BLaER1 treated with 17β-estradiol and CSF1 and Interleukin-3, amounts not matched to agents 10 nM and 100 nM (cell line): ENCODE measurements around the gene PCDHB9.
"Not testable (repeated sequence)": the region's sequence is repeated elsewhere in the genome, so short reads cannot be mapped to it uniquely, and the experiment has no call there.

ENCODE experiments used
- H3K27ac ChIP-seq, 11 experiments: shearing (Covaris generic); formaldehyde crosslinking; 2 replicates each; pipeline ENCODE4 v1.8.1; 2022
- H3K27me3 ChIP-seq, 11 experiments: shearing (Covaris generic); formaldehyde crosslinking; 2 replicates each; pipeline ENCODE4 v1.8.1; 2022
- H3K36me3 ChIP-seq, 11 experiments: shearing (Covaris generic); formaldehyde crosslinking; 2 replicates each; pipeline ENCODE4 v1.8.1; 2022
- H3K4me1 ChIP-seq, 10 experiments: shearing (Covaris generic); formaldehyde crosslinking; 2 replicates each; pipeline ENCODE4 v1.8.1; 2022
- H3K4me2 ChIP-seq, 11 experiments: shearing (Covaris generic); formaldehyde crosslinking; 2 replicates each; pipeline ENCODE4 v1.8.1; 2022
- H3K4me3 ChIP-seq, 10 experiments: shearing (Covaris generic); formaldehyde crosslinking; 2 replicates each; pipeline ENCODE4 v1.8.1; 2022
- H3K9ac ChIP-seq, 11 experiments: shearing (Covaris generic); formaldehyde crosslinking; 2 replicates each; pipeline ENCODE4 v1.8.1; 2022
- H3K9me3 ChIP-seq, 11 experiments: shearing (Covaris generic); formaldehyde crosslinking; replicated peaks in 1 of 11; 2 replicates each; pipeline ENCODE4 v1.8.1; 2022
- H4K20me1 ChIP-seq, 11 experiments: shearing (Covaris generic); formaldehyde crosslinking; 2 replicates each; pipeline ENCODE4 v1.8.1; 2022
- Cebpa-rat ChIP-seq, 11 experiments: shearing (Covaris generic); IDR thresholded peaks; 2 replicates each; pipeline ENCODE4 v1.8.1; 2022

The PCDHB9 gene

GRCh38 chr5:141192110-141192725, 5.3 kb downstream of the PCDHB9 start, which contains the start of gene PCDHB10:
TSS of gene PCDHB10 (plus strand) at chr5:141192353. CDS start at chr5:141192553, 200 bp downstream.
- H4K20me1 ChIP-seq: no peaks in the 10 kb centered on the region
- peaks cover 75 to 89% (median 80%) of the 10 kb centered on the region in 11 experiments for H3K9me3 ChIP-seq
- no peak within 1 kb of the TSS for H3K4me3 ChIP-seq
- H3K27ac ChIP-seq: no peak within 1 kb of the TSS
- no peaks in the 10 kb centered on the region for H3K36me3 ChIP-seq
- H3K4me1 ChIP-seq: no peaks in the 10 kb centered on the region
- no peak within 1 kb of the TSS for H3K4me2 ChIP-seq
- H3K9ac ChIP-seq: no peak within 1 kb of the TSS
- TF ChIP-seq Cebpa-rat (IDR thresholded peaks at IDR 0.05): no peak
- no peaks in the 10 kb centered on the region for H3K27me3 ChIP-seq

- not testable (repeated sequence) for H3K9ac ChIP-seq, H3K27ac ChIP-seq, H3K36me3 ChIP-seq, H4K20me1 ChIP-seq, H3K4me3 ChIP-seq, H3K4me2 ChIP-seq, H3K27me3 ChIP-seq, H3K4me1 ChIP-seq
- H3K9me3 ChIP-seq: peaks cover 75 to 91% (median 85%) of the 10 kb centered on the region in 11 experiments
These were observed 7.4 kb downstream of the PCDHB9 start for GRCh38 chr5:141194332-141194731.

GRCh38 chr5:141196363-141196762, 9.4 kb downstream of the PCDHB9 start:
- Histone ChIP-seq H3K36me3 (no peaks in the 10 kb centered on the region), H3K9me3 (peaks cover 76 to 91% (median 86%) of the 10 kb centered on the region in 11 experiments), H3K4me1 (no peaks in the 10 kb centered on the region), H3K27me3 (no peaks in the 10 kb centered on the region), H3K4me2 (no peak overlapping the region), H3K27ac (no peak overlapping the region), H4K20me1 (no peaks in the 10 kb centered on the region), H3K4me3 (peak overlapping the region in 1 of 10 experiments; percentile 13; a peak in 1 of 20 replicates), H3K9ac (no peak overlapping the region)
- TF ChIP-seq Cebpa-rat (IDR thresholded peaks at IDR 0.05): no peak

- H3K9me3 ChIP-seq: peaks cover 67 to 84% (median 80%) of the 10 kb centered on the region in 11 experiments
- H3K27me3 ChIP-seq: no peaks in the 10 kb centered on the region
- H3K4me1 ChIP-seq: no peaks in the 10 kb centered on the region
- H3K36me3 ChIP-seq: no peaks in the 10 kb centered on the region
- no peak within 1 kb of the TSS for H3K27ac ChIP-seq
- no peak within 1 kb of the TSS for H3K4me2 ChIP-seq
- H3K4me3 ChIP-seq: no peak within 1 kb of the TSS
- no peak within 1 kb of the TSS for H3K9ac ChIP-seq
- H4K20me1 ChIP-seq: no peaks in the 10 kb centered on the region
- no peak for TF ChIP-seq Cebpa-rat (IDR thresholded peaks at IDR 0.05)
These were observed 12.6 kb downstream of the PCDHB9 start, which contains the start of gene PCDHB11 for GRCh38 chr5:141199359-141200235. TSS of gene PCDHB11 (plus strand) at chr5:141199627. CDS start at chr5:141199775, 148 bp downstream.

- H3K9me3 ChIP-seq: peaks cover 61 to 78% (median 68%) of the 10 kb centered on the region in 11 experiments
- not testable (repeated sequence) for H3K4me2 ChIP-seq, H4K20me1 ChIP-seq, H3K36me3 ChIP-seq, H3K9ac ChIP-seq, H3K4me1 ChIP-seq, H3K27ac ChIP-seq, H3K4me3 ChIP-seq, H3K27me3 ChIP-seq
These were observed 14.2 kb downstream of the PCDHB9 start for GRCh38 chr5:141201126-141201525.

- H3K27me3 ChIP-seq, H3K36me3 ChIP-seq, H4K20me1 ChIP-seq, H3K27ac ChIP-seq, H3K4me1 ChIP-seq, H3K4me2 ChIP-seq, H3K4me3 ChIP-seq, H3K9ac ChIP-seq: not testable (repeated sequence)
- H3K9me3 ChIP-seq: peaks cover 56 to 73% (median 63%) of the 10 kb centered on the region in 11 experiments
These were observed 14.7 kb downstream of the PCDHB9 start for GRCh38 chr5:141201646-141202045.

- no peak for TF ChIP-seq Cebpa-rat (IDR thresholded peaks at IDR 0.05)
- H3K27me3 ChIP-seq: no peaks in the 10 kb centered on the region
- H3K36me3 ChIP-seq: no peaks in the 10 kb centered on the region
- no peaks in the 10 kb centered on the region for H3K4me1 ChIP-seq
- no peak within 1 kb of the TSS for H3K4me3 ChIP-seq
- H3K4me2 ChIP-seq: no peak within 1 kb of the TSS
- H4K20me1 ChIP-seq: no peaks in the 10 kb centered on the region
- H3K9ac ChIP-seq: no peak within 1 kb of the TSS
- H3K9me3 ChIP-seq: peaks cover 25 to 48% (median 28%) of the 10 kb centered on the region in 11 experiments
- H3K27ac ChIP-seq: no peak within 1 kb of the TSS
These were observed 21.5 kb downstream of the PCDHB9 start, which contains the start of gene PCDHB12 for GRCh38 chr5:141208478-141208877. TSS of gene PCDHB12 (plus strand) at chr5:141208719. CDS start at chr5:141208908, 189 bp downstream.

GRCh38 chr5:141210281-141210680, 23.3 kb downstream of the PCDHB9 start:
- not testable (repeated sequence) for H3K36me3 ChIP-seq, H3K27ac ChIP-seq
- peaks cover 34 to 53% (median 36%) of the 10 kb centered on the region in 11 experiments for H3K9me3 ChIP-seq

GRCh38 chr5:141210849-141211248, 23.9 kb downstream of the PCDHB9 start:
- not testable (repeated sequence) for H3K27me3 ChIP-seq, H3K36me3 ChIP-seq, H3K4me3 ChIP-seq, H3K9ac ChIP-seq, H3K4me1 ChIP-seq, H3K27ac ChIP-seq, H4K20me1 ChIP-seq, H3K4me2 ChIP-seq
- peaks cover 38 to 57% (median 40%) of the 10 kb centered on the region in 11 experiments for H3K9me3 ChIP-seq

More at GRCh38 chr5:141210281-141210680, 23.3 kb downstream of the PCDHB9 start:
- not testable (repeated sequence) for H3K4me1 ChIP-seq, H3K4me3 ChIP-seq, H4K20me1 ChIP-seq, H3K4me2 ChIP-seq, H3K27me3 ChIP-seq, H3K9ac ChIP-seq

GRCh38 chr5:141213656-141214339, 26.8 kb downstream of the PCDHB9 start, which contains the start of gene PCDHB13:
TSS of gene PCDHB13 (plus strand) at chr5:141213919. CDS start at chr5:141214124, 205 bp downstream.
- H3K4me1 ChIP-seq, H3K4me3 ChIP-seq, H4K20me1 ChIP-seq, H3K27ac ChIP-seq, H3K4me2 ChIP-seq, H3K27me3 ChIP-seq, H3K9ac ChIP-seq, H3K36me3 ChIP-seq: not testable (repeated sequence)
- H3K9me3 ChIP-seq: peaks cover 58 to 82% (median 59%) of the 10 kb centered on the region in 11 experiments

- H3K4me2 ChIP-seq, H3K36me3 ChIP-seq, H3K4me1 ChIP-seq, H3K4me3 ChIP-seq, H4K20me1 ChIP-seq, H3K27me3 ChIP-seq, H3K27ac ChIP-seq, H3K9ac ChIP-seq: not testable (repeated sequence)
- peaks cover 54 to 82% (median 59%) of the 10 kb centered on the region in 11 experiments for H3K9me3 ChIP-seq
These were observed 27.6 kb downstream of the PCDHB9 start for GRCh38 chr5:141214583-141214982.

GRCh38 chr5:141215504-141215903, 28.5 kb downstream of the PCDHB9 start:
- not testable (repeated sequence) for H3K4me2 ChIP-seq, H3K27ac ChIP-seq, H3K4me3 ChIP-seq, H4K20me1 ChIP-seq, H3K4me1 ChIP-seq, H3K36me3 ChIP-seq, H3K27me3 ChIP-seq, H3K9ac ChIP-seq
- peaks cover 45 to 78% (median 52%) of the 10 kb centered on the region in 11 experiments for H3K9me3 ChIP-seq

GRCh38 chr5:141216035-141216434, 29.1 kb downstream of the PCDHB9 start:
- peaks cover 40 to 73% (median 49%) of the 10 kb centered on the region in 11 experiments for H3K9me3 ChIP-seq

More at GRCh38 chr5:141216035-141216434, 29.1 kb downstream of the PCDHB9 start:
- H4K20me1 ChIP-seq, H3K36me3 ChIP-seq, H3K4me2 ChIP-seq, H3K27me3 ChIP-seq, H3K4me1 ChIP-seq, H3K9ac ChIP-seq, H3K27ac ChIP-seq, H3K4me3 ChIP-seq: not testable (repeated sequence)
